MM.1S (cell line): ENCODE measurements around the gene HSPB6.

ENCODE experiments used
- DNase-seq: peaks from one replicate; pipeline ENCODE4 v3.0.0-alpha.2; 2015
- H2AFZ ChIP-seq: fragments of 300-600 bp; sonication (generic); 2 replicates; pipeline ENCODE4 v1.6.0; 2016; ENCODE audit warnings: antibody characterized with exemption, low read length
- H3F3A ChIP-seq: fragments of 300-600 bp; sonication (generic); 2 replicates; pipeline ENCODE4 v1.6.1; 2016; ENCODE audit warnings: mild to moderate bottlenecking, antibody characterized with exemption, low read length, moderate library complexity, mixed read lengths; ENCODE audit not compliant: insufficient read depth
- H3K27ac ChIP-seq: fragments of 300-600 bp; sonication (generic); 2 replicates; pipeline ENCODE4 v1.5.1; 2016; ENCODE audit warnings: mild to moderate bottlenecking, low read length
- H3K27me3 ChIP-seq: fragments of 300-600 bp; sonication (generic); replicated peaks from 2 replicates; pipeline ENCODE4 v1.6.0; 2016; ENCODE audit warnings: low read length; ENCODE audit not compliant: insufficient read depth
- H3K36me3 ChIP-seq: fragments of 300-600 bp; sonication (generic); replicated peaks from 2 replicates; pipeline ENCODE4 v1.6.1; 2016; ENCODE audit warnings: mild to moderate bottlenecking, low read length, mixed read lengths; ENCODE audit not compliant: insufficient read depth
- H3K4me1 ChIP-seq: fragments of 300-600 bp; sonication (generic); 2 replicates; pipeline ENCODE4 v1.6.1; 2016; ENCODE audit warnings: low read length, mixed read lengths
- H3K4me2 ChIP-seq: fragments of 300-600 bp; sonication (generic); 2 replicates; pipeline ENCODE4 v1.6.0; 2016; ENCODE audit warnings: low read depth, low read length
- H3K4me3 ChIP-seq: fragments of 300-600 bp; sonication (generic); 2 replicates; pipeline ENCODE4 v1.5.1; 2016; ENCODE audit warnings: low read length, mixed read lengths
- H3K79me2 ChIP-seq: fragments of 300-600 bp; sonication (generic); 2 replicates; pipeline ENCODE4 v1.6.1; 2016; ENCODE audit warnings: mixed run types, low read length, mixed read lengths
- H3K9ac ChIP-seq: fragments of 300-600 bp; sonication (generic); 2 replicates; pipeline ENCODE4 v1.6.1; 2016; ENCODE audit warnings: low read length, mixed read lengths
- H3K9me2 ChIP-seq: fragments of 300-600 bp; sonication (generic); replicated peaks from 2 replicates; pipeline ENCODE4 v1.6.1; 2016; ENCODE audit warnings: mild to moderate bottlenecking, low read length, mixed read lengths; ENCODE audit not compliant: insufficient read depth
- H3K9me3 ChIP-seq: fragments of 300-600 bp; sonication (generic); replicated peaks from 2 replicates; pipeline ENCODE4 v1.6.1; 2016; ENCODE audit warnings: mild to moderate bottlenecking, low read length, mixed read lengths; ENCODE audit not compliant: insufficient read depth
- H4K20me1 ChIP-seq: fragments of 300-600 bp; sonication (generic); 2 replicates; pipeline ENCODE4 v1.6.1; 2016; ENCODE audit warnings: mild to moderate bottlenecking, low read length, moderate library complexity, mixed read lengths; ENCODE audit not compliant: insufficient read depth
- CTCF ChIP-seq: fragments of 300-600 bp; sonication (generic); IDR thresholded peaks from 2 replicates; pipeline ENCODE4 v1.5.1; 2016; ENCODE audit warnings: antibody characterized with exemption, low read length, mixed read lengths
- EZH2 ChIP-seq: fragments of 300-600 bp; sonication (generic); optimal IDR thresholded peaks from 2 replicates; pipeline ENCODE3; 2017; ENCODE audit warnings: low read depth, mild to moderate bottlenecking, antibody characterized with exemption, low read length, mixed read lengths
- EZH2phosphoT487 ChIP-seq: fragments of 300-600 bp; sonication (generic); IDR thresholded peaks from 2 replicates; pipeline ENCODE4 v1.6.1; 2018; ENCODE audit warnings: antibody characterized with exemption, low read length

HSPB6 gene

DNA sequence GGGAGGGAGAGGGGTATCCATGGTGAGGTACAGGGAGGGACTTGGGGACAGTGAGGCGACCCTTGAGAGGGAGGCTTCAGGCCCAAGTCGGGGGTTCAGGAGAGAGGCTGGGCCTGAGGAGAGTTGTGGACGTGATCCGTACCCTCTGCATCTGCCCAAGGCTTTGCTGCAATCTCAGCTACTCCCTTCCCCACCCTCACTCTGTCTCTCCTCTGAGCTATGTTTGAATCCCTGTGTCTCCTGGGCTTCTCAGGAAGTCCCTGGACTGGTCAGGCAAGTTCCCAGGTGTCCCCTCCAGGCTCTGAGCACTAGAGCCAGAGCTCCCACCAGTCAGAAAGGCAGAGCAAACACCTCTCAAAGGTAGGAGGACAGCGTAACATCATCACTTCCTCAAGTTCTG lies 6.7 kb downstream of the HSPB6 start:
- Histone ChIP-seq H3K9ac (no peak overlapping the region), H3K9me2 (no peaks in the 10 kb centered on the region), H3K27ac (no peak overlapping the region), H3K27me3 (no peaks in the 10 kb centered on the region), H3K4me3 (no peak overlapping the region), H2AFZ (no peak overlapping the region), H4K20me1 (no peaks in the 10 kb centered on the region), H3K36me3 (no peaks in the 10 kb centered on the region), H3K4me2 (no peak overlapping the region), H3K79me2 (peaks cover 29% of the 10 kb centered on the region), H3K9me3 (no peaks in the 10 kb centered on the region), H3F3A (no peaks in the 10 kb centered on the region), H3K4me1 (peaks cover 8% of the 10 kb centered on the region)
- DNase-seq: no peak
- TF ChIP-seq EZH2phosphoT487 (no peak), EZH2 (no peak)

GRCh38 chr19:35748106-35749020 lies 8.5 kb downstream of the HSPB6 start, which contains the start of gene LIN37:
TSS of gene LIN37 (plus strand) at chr19:35748576. CDS start at chr19:35748725, 149 bp downstream.
- Histone ChIP-seq H2AFZ (peak within 1 kb of the TSS; percentile 91), H4K20me1 (no peaks in the 10 kb centered on the region), H3K9me2 (no peaks in the 10 kb centered on the region), H3K27ac (no peak within 1 kb of the TSS), H3K27me3 (no peaks in the 10 kb centered on the region), H3K4me1 (peaks cover 17% of the 10 kb centered on the region), H3F3A (peaks cover 4% of the 10 kb centered on the region; the same call in 1 of the 2 replicates), H3K4me2 (peak within 1 kb of the TSS; percentile 81), H3K79me2 (peaks cover 40% of the 10 kb centered on the region), H3K9me3 (no peaks in the 10 kb centered on the region), H3K9ac (peak within 1 kb of the TSS; percentile 69), H3K4me3 (peak within 1 kb of the TSS; percentile 87), H3K36me3 (no peaks in the 10 kb centered on the region)
- peak; percentile 99 for DNase-seq
- TF ChIP-seq CTCF (no peak), EZH2phosphoT487 (no peak), EZH2 (no peak)

DNA sequence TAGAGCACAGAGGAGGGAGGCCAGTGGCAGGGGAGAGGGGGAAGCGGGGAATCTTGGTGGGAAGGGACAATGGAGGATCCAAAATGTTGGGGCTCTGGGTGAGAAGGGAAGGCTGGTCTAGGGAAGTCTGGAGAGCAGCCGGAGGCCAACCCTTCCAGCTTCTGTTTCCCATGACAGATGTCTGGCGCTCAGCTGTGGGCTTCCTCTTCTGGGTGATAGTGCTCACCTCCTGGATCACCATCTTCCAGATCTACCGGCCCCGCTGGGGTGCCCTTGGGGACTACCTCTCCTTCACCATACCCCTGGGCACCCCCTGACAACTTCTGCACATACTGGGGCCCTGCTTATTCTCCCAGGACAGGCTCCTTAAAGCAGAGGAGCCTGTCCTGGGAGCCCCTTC lies 10.3 kb downstream of the HSPB6 start:
- peaks cover 26% of the 10 kb centered on the region for H3K4me1 ChIP-seq
- 0 out of 2 replicates have a peak overlapping the region, but pooled peaks have one; percentile 90 for H3K4me3 ChIP-seq
- no peaks in the 10 kb centered on the region for H3K9me2 ChIP-seq
- no peak overlapping the region for H2AFZ ChIP-seq
- H3K27ac ChIP-seq: no peak overlapping the region
- no peak for DNase-seq
- H3K9me3 ChIP-seq: no peaks in the 10 kb centered on the region
- H3K36me3 ChIP-seq: no peaks in the 10 kb centered on the region
- no peaks in the 10 kb centered on the region for H3K27me3 ChIP-seq
- peaks cover 40% of the 10 kb centered on the region for H3K79me2 ChIP-seq
- peaks cover 15% of the 10 kb centered on the region; the same call in 1 of the 2 replicates for H3F3A ChIP-seq
- no peaks in the 10 kb centered on the region for H4K20me1 ChIP-seq
- TF ChIP-seq CTCF (no peak), EZH2 (no peak), EZH2phosphoT487 (no peak)
- peak overlapping the region; percentile 86 for H3K4me2 ChIP-seq
- peak overlapping the region; percentile 84; the same call in 1 of the 2 replicates for H3K9ac ChIP-seq
